Loucy (cell line): ENCODE data around the gene DGKI.

Experiments used
- H2AFZ ChIP-seq: fragments of 200-600 bp; sonication (generic); 2 replicates; pipeline ENCODE4 v1.6.0; 2016; ENCODE audit warnings: antibody characterized with exemption, mild to moderate bottlenecking, low read length, moderate library complexity
- H3F3A ChIP-seq: fragments of 200-600 bp; 2 replicates; pipeline ENCODE4 v1.6.0; 2016; ENCODE audit warnings: antibody characterized with exemption, low read depth, mild to moderate bottlenecking
- H3K27me3 ChIP-seq: fragments of 200-600 bp; sonication (generic); 2 replicates; pipeline ENCODE4 v1.6.1; 2014; ENCODE audit warnings: low read length, mild to moderate bottlenecking; ENCODE audit not compliant: insufficient read depth, poor library complexity, severe bottlenecking
- H3K36me3 ChIP-seq: fragments of 200-600 bp; sonication (generic); 2 replicates; pipeline ENCODE4 v1.6.1; 2016; ENCODE audit warnings: low read length; ENCODE audit not compliant: insufficient read depth
- H3K4me1 ChIP-seq: fragments of 200-600 bp; sonication (generic); 2 replicates; pipeline ENCODE4 v1.5.1; 2014; ENCODE audit warnings: low read length, mild to moderate bottlenecking; ENCODE audit not compliant: insufficient read depth, poor library complexity, severe bottlenecking
- H3K4me2 ChIP-seq: fragments of 200-600 bp; sonication (generic); 2 replicates; pipeline ENCODE4 v1.6.0; 2014; ENCODE audit warnings: antibody characterized with exemption, low read length, low read depth, mild to moderate bottlenecking; ENCODE audit not compliant: poor library complexity, severe bottlenecking
- H3K4me3 ChIP-seq: fragments of 200-600 bp; sonication (generic); 2 replicates; pipeline ENCODE4 v1.5.1; 2014; ENCODE audit warnings: low read length, mild to moderate bottlenecking, mixed read lengths; ENCODE audit not compliant: poor library complexity, severe bottlenecking
- H3K79me2 ChIP-seq: fragments of 200-600 bp; sonication (generic); 2 replicates; pipeline ENCODE4 v1.6.1; 2014; ENCODE audit warnings: low read length; ENCODE audit not compliant: insufficient read depth
- H3K9ac ChIP-seq: fragments of 200-600 bp; sonication (generic); 2 replicates; pipeline ENCODE4 v1.6.0; 2014; ENCODE audit warnings: mild to moderate bottlenecking, low read depth, low read length, moderate library complexity; ENCODE audit not compliant: poor library complexity, severe bottlenecking
- H3K9me2 ChIP-seq: fragments of 200-600 bp; sonication (generic); replicated peaks from 2 replicates; pipeline ENCODE4 v1.6.1; 2016; ENCODE audit warnings: low read depth, low read length, mixed read lengths
- H3K9me3 ChIP-seq: fragments of 200-600 bp; sonication (generic); 2 replicates; pipeline ENCODE4 v1.6.1; 2014; ENCODE audit warnings: mild to moderate bottlenecking, antibody characterized with exemption, low read length, low read depth; ENCODE audit not compliant: insufficient read depth
- H4K20me1 ChIP-seq: fragments of 200-600 bp; sonication (generic); 2 replicates; pipeline ENCODE4 v1.6.0; 2014; ENCODE audit warnings: antibody characterized with exemption, low read length, mild to moderate bottlenecking; ENCODE audit not compliant: insufficient read depth, poor library complexity, severe bottlenecking
- CTCF ChIP-seq: fragments of 200-600 bp; sonication (generic); conservative IDR thresholded peaks from 2 replicates; pipeline ENCODE4 v1.5.1; 2014; ENCODE audit warnings: mild to moderate bottlenecking, antibody characterized with exemption, low read length
- EZH2phosphoT487 ChIP-seq: fragments of 200-600 bp; IDR thresholded peaks from 2 replicates; pipeline ENCODE4 v1.6.1; 2018; ENCODE audit warnings: antibody characterized with exemption, mild to moderate bottlenecking, moderate library complexity, borderline replicate concordance

Gene DGKI

GRCh38 chr7:137609500-137609899, 237.3 kb downstream of the DGKI start:
- Histone ChIP-seq H3K9me3 (no peaks in the 10 kb centered on the region), H3K27me3 (no peaks in the 10 kb centered on the region), H3K9ac (no peak overlapping the region), H3K79me2 (no peaks in the 10 kb centered on the region), H2AFZ (no peak overlapping the region), H3K4me2 (no peak overlapping the region), H3F3A (no peaks in the 10 kb centered on the region), H3K36me3 (no peaks in the 10 kb centered on the region), H3K4me1 (no peaks in the 10 kb centered on the region), H4K20me1 (no peaks in the 10 kb centered on the region), H3K9me2 (no peaks in the 10 kb centered on the region), H3K4me3 (no peak overlapping the region)
- TF ChIP-seq EZH2phosphoT487 (no peak), CTCF (no peak)

GRCh38 chr7:137606061-137606674, 240.6 kb downstream of the DGKI start:
- H3F3A ChIP-seq, result no peaks in the 10 kb centered on the region
- H4K20me1 ChIP-seq, result no peaks in the 10 kb centered on the region
- H3K4me2 ChIP-seq, result no peak overlapping the region
- H3K4me1 ChIP-seq, result no peaks in the 10 kb centered on the region
- H3K4me3 ChIP-seq, result no peak overlapping the region
- H3K36me3 ChIP-seq, result no peaks in the 10 kb centered on the region
- no peak overlapping the region for H3K9ac ChIP-seq
- no peak for TF ChIP-seq EZH2phosphoT487
- peak; percentile 63 for TF ChIP-seq CTCF
- H3K79me2 ChIP-seq, result no peaks in the 10 kb centered on the region
- no peaks in the 10 kb centered on the region for H3K27me3 ChIP-seq
- H2AFZ ChIP-seq, result no peak overlapping the region
- no peaks in the 10 kb centered on the region for H3K9me2 ChIP-seq
- H3K9me3 ChIP-seq, result no peaks in the 10 kb centered on the region

- Histone ChIP-seq H3K4me1 (no peaks in the 10 kb centered on the region), H3K9ac (no peak overlapping the region), H3K4me3 (no peak overlapping the region), H3F3A (no peaks in the 10 kb centered on the region), H3K9me2 (no peaks in the 10 kb centered on the region), H2AFZ (no peak overlapping the region), H3K36me3 (no peaks in the 10 kb centered on the region), H3K9me3 (no peaks in the 10 kb centered on the region), H3K79me2 (no peaks in the 10 kb centered on the region), H3K27me3 (no peaks in the 10 kb centered on the region), H3K4me2 (no peak overlapping the region), H4K20me1 (no peaks in the 10 kb centered on the region)
- TF ChIP-seq EZH2phosphoT487 (no peak), CTCF (no peak)
These were observed 243.7 kb downstream of the DGKI start for GRCh38 chr7:137603043-137603442.
